Activated CD4-positive, alpha-beta T cell treated with anti-CD3 and anti-CD28 coated beads, Interleukin-2, amount 10 ng/mL, durations not matched to agents 7 days and 5 days (primary cell): Measurements from ENCODE around the gene NUP62. TPM values are rescaled to one million over a fixed set of nuclear protein-coding genes. Genes with fewer than 3 reads are reported as not detected.
"Not testable (repeated sequence)": the region's sequence is repeated elsewhere in the genome, so short reads cannot be mapped to it uniquely, and the experiment has no call there.

Experiments used
- CTCF ChIA-PET: fragments of 350-600 bp; sonication (Branson Sonifier 250); formaldehyde crosslinking; loops from one replicate; lab custom pipeline; 2021; ENCODE audit warnings: antibody characterized with exemption; lab: Charles Lee
- POLR2A ChIA-PET: fragments of 350-600 bp; sonication (Branson Sonifier 250); formaldehyde crosslinking; loops from one replicate; lab custom pipeline; 2021; ENCODE audit warnings: antibody characterized with exemption; lab: Charles Lee
- DNase-seq: peaks from one replicate; pipeline ENCODE4 v3.0.0-alpha.2; 2020
- H3K27ac Mint-ChIP-seq: one replicate; pipeline ENCODE4 v1.8.0; 2021; ENCODE audit warnings: mild to moderate bottlenecking, moderate library complexity, mixed read lengths
- H3K27me3 Mint-ChIP-seq: one replicate; pipeline ENCODE4 v1.8.0; 2021; ENCODE audit warnings: mixed read lengths
- H3K36me3 Mint-ChIP-seq: one replicate; pipeline ENCODE4 v1.8.0; 2021; ENCODE audit warnings: low read depth, mixed read lengths
- H3K4me1 Mint-ChIP-seq: one replicate; pipeline ENCODE4 v1.8.0; 2021; ENCODE audit warnings: mixed read lengths
- H3K4me3 Mint-ChIP-seq: one replicate; pipeline ENCODE4 v1.8.0; 2021; ENCODE audit warnings: mild to moderate bottlenecking, moderate library complexity, mixed read lengths
- H3K9me3 Mint-ChIP-seq: one replicate; pipeline ENCODE4 v1.8.0; 2021; ENCODE audit warnings: mixed read lengths
- total RNA-seq, 2 experiments: library from RNA; stranded (reverse); gene quantifications; one replicate each; pipeline ENCODE4 v1.2.3, GENCODE V29; 2021

The NUP62 gene
- total RNA-seq, 2 experiments from 2014 or later = 111 to 127 TPM

GRCh38 chr19:49958596-49958995 lies 29.3 kb upstream of the NUP62 start:
- H3K36me3 Mint-ChIP-seq, H3K4me3 Mint-ChIP-seq: not testable (repeated sequence)

GRCh38 chr19:49958144-49958543 lies 28.8 kb upstream of the NUP62 start:
- H3K27me3 Mint-ChIP-seq = peaks cover 16% of the 10 kb centered on the region
- H3K36me3 Mint-ChIP-seq, POLR2A ChIA-PET, H3K9me3 Mint-ChIP-seq, H3K27ac Mint-ChIP-seq, DNase-seq, H3K4me1 Mint-ChIP-seq, H3K4me3 Mint-ChIP-seq: not testable (repeated sequence)
- CTCF ChIA-PET = interaction anchor here (1.3 kb wide), 1 partner anchor 15 kb away, joined by 3 read pairs; no protein-coding TSS in a partner anchor

More at GRCh38 chr19:49958596-49958995, 29.3 kb upstream of the NUP62 start:
- CTCF ChIA-PET = interaction anchor here (1.3 kb wide), 1 partner anchor 15 kb away, joined by 3 read pairs; no protein-coding TSS in a partner anchor
- POLR2A ChIA-PET, H3K27ac Mint-ChIP-seq, H3K9me3 Mint-ChIP-seq, H3K4me1 Mint-ChIP-seq, DNase-seq: not testable (repeated sequence)
- H3K27me3 Mint-ChIP-seq = peaks cover 12% of the 10 kb centered on the region

GRCh38 chr19:49957262-49957915 lies 28.1 kb upstream of the NUP62 start:
- POLR2A ChIA-PET = no interaction called here
- CTCF ChIA-PET = interaction anchor here (0.6 to 1.3 kb wide), 3 partner anchors 11 to 48 kb away, joined by 3 to 4 read pairs (median 3); no protein-coding TSS in a partner anchor

GRCh38 chr19:49956115-49956495 lies 26.8 kb upstream of the NUP62 start:
- Mint-ChIP-seq H3K4me3 (no peak overlapping the region), H3K27me3 (peaks cover 20% of the 10 kb centered on the region), H3K27ac (no peak overlapping the region), H3K36me3 (no peaks in the 10 kb centered on the region), H3K4me1 (peaks cover 4% of the 10 kb centered on the region), H3K9me3 (no peaks in the 10 kb centered on the region)
- no peak for DNase-seq
- ChIA-PET POLR2A (no interaction called here), CTCF (no interaction called here)

More at GRCh38 chr19:49957262-49957915, 28.1 kb upstream of the NUP62 start:
- H3K9me3 Mint-ChIP-seq = no peaks in the 10 kb centered on the region
- H3K4me1 Mint-ChIP-seq = peaks cover 4% of the 10 kb centered on the region
- H3K27me3 Mint-ChIP-seq = peaks cover 20% of the 10 kb centered on the region
- no peak overlapping the region for H3K4me3 Mint-ChIP-seq
- H3K36me3 Mint-ChIP-seq = no peaks in the 10 kb centered on the region
- DNase-seq = no peak
- no peak overlapping the region for H3K27ac Mint-ChIP-seq

- POLR2A ChIA-PET = no interaction called here
- no peaks in the 10 kb centered on the region for H3K36me3 Mint-ChIP-seq
These were observed 25.6 kb upstream of the NUP62 start for GRCh38 chr19:49954933-49955332.

GRCh38 chr19:49954092-49954829 lies 25.0 kb upstream of the NUP62 start:
- H3K4me3 Mint-ChIP-seq = no peak overlapping the region
- no peaks in the 10 kb centered on the region for H3K9me3 Mint-ChIP-seq
- peaks cover 4% of the 10 kb centered on the region for H3K4me1 Mint-ChIP-seq
- peaks cover 20% of the 10 kb centered on the region for H3K27me3 Mint-ChIP-seq
- H3K27ac Mint-ChIP-seq = no peak overlapping the region
- ChIA-PET CTCF (interaction anchor here (0.6 to 1.9 kb wide), 5 partner anchors 11 to 35 kb away, joined by 3 to 7 read pairs (median 3); partner anchors contain the start of genes ATF5 and NUP62), POLR2A (no interaction called here)
- no peak for DNase-seq
- H3K36me3 Mint-ChIP-seq = no peaks in the 10 kb centered on the region

More at GRCh38 chr19:49954933-49955332, 25.6 kb upstream of the NUP62 start:
- Mint-ChIP-seq H3K4me3 (no peak overlapping the region), H3K9me3 (no peaks in the 10 kb centered on the region), H3K27me3 (peaks cover 20% of the 10 kb centered on the region), H3K4me1 (peaks cover 4% of the 10 kb centered on the region), H3K27ac (no peak overlapping the region)
- DNase-seq = no peak
- CTCF ChIA-PET = interaction anchor here (1.0 to 1.9 kb wide), 3 partner anchors 12 to 26 kb away, joined by 3 to 7 read pairs (median 3); partner anchors contain the start of genes ATF5 and NUP62

GRCh38 chr19:49953416-49953815 lies 24.1 kb upstream of the NUP62 start:
- no peaks in the 10 kb centered on the region for H3K9me3 Mint-ChIP-seq
- no peak for DNase-seq
- H3K4me1 Mint-ChIP-seq = peaks cover 4% of the 10 kb centered on the region
- peaks cover 20% of the 10 kb centered on the region for H3K27me3 Mint-ChIP-seq
- no peak overlapping the region for H3K4me3 Mint-ChIP-seq
- CTCF ChIA-PET = interaction anchor here (1.5 to 1.9 kb wide), 2 partner anchors 15 to 31 kb away, joined by 4 to 7 read pairs; no protein-coding TSS in a partner anchor
- H3K36me3 Mint-ChIP-seq = no peaks in the 10 kb centered on the region
- no peak overlapping the region for H3K27ac Mint-ChIP-seq
- POLR2A ChIA-PET = no interaction called here

GRCh38 chr19:49952906-49953305 lies 23.6 kb upstream of the NUP62 start:
- Mint-ChIP-seq H3K36me3 (no peaks in the 10 kb centered on the region), H3K4me1 (peaks cover 4% of the 10 kb centered on the region), H3K27me3 (peaks cover 20% of the 10 kb centered on the region), H3K9me3 (no peaks in the 10 kb centered on the region), H3K4me3 (no peak overlapping the region), H3K27ac (no peak overlapping the region)
- POLR2A ChIA-PET = no interaction called here
- no peak for DNase-seq
- CTCF ChIA-PET = interaction anchor here (1.0 to 1.9 kb wide), 2 partner anchors 15 kb away, joined by 3 to 7 read pairs; no protein-coding TSS in a partner anchor

- Mint-ChIP-seq H3K36me3 (no peaks in the 10 kb centered on the region), H3K27ac (no peak overlapping the region), H3K4me3 (no peak overlapping the region), H3K4me1 (peaks cover 4% of the 10 kb centered on the region), H3K9me3 (no peaks in the 10 kb centered on the region), H3K27me3 (peaks cover 20% of the 10 kb centered on the region)
- CTCF ChIA-PET = interaction anchor here (1.0 kb wide), 1 partner anchor 14 kb away, joined by 3 read pairs; no protein-coding TSS in a partner anchor
- POLR2A ChIA-PET = no interaction called here
- DNase-seq = no peak
These were observed 23.2 kb upstream of the NUP62 start for GRCh38 chr19:49952479-49952836.

- peaks cover 20% of the 10 kb centered on the region for H3K27me3 Mint-ChIP-seq
- H3K27ac Mint-ChIP-seq = no peak overlapping the region
- H3K4me3 Mint-ChIP-seq = no peak overlapping the region
- no peaks in the 10 kb centered on the region for H3K36me3 Mint-ChIP-seq
- H3K4me1 Mint-ChIP-seq = peaks cover 4% of the 10 kb centered on the region
- POLR2A ChIA-PET = no interaction called here
- H3K9me3 Mint-ChIP-seq = no peaks in the 10 kb centered on the region
- no peak for DNase-seq
- CTCF ChIA-PET = interaction anchor here (1.0 kb wide), 1 partner anchor 14 kb away, joined by 3 read pairs; no protein-coding TSS in a partner anchor
These were observed 22.6 kb upstream of the NUP62 start for GRCh38 chr19:49951806-49952478.

GRCh38 chr19:49950956-49951526 lies 21.7 kb upstream of the NUP62 start:
- POLR2A ChIA-PET = no interaction called here
- peaks cover 20% of the 10 kb centered on the region for H3K27me3 Mint-ChIP-seq
- CTCF ChIA-PET = no interaction called here
- H3K27ac Mint-ChIP-seq = no peak overlapping the region
- peaks cover 4% of the 10 kb centered on the region for H3K4me1 Mint-ChIP-seq
- no peak for DNase-seq
- H3K9me3 Mint-ChIP-seq = no peaks in the 10 kb centered on the region
- no peak overlapping the region for H3K4me3 Mint-ChIP-seq
- no peaks in the 10 kb centered on the region for H3K36me3 Mint-ChIP-seq

GRCh38 chr19:49950590-49950948 lies 21.3 kb upstream of the NUP62 start:
- POLR2A ChIA-PET = no interaction called here
- Mint-ChIP-seq H3K4me3 (no peak overlapping the region), H3K4me1 (peaks cover 4% of the 10 kb centered on the region), H3K36me3 (no peaks in the 10 kb centered on the region), H3K27me3 (peaks cover 20% of the 10 kb centered on the region), H3K9me3 (no peaks in the 10 kb centered on the region), H3K27ac (no peak overlapping the region)
- CTCF ChIA-PET = interaction anchor here (1.2 kb wide), 1 partner anchor 25 kb away, joined by 3 read pairs; no protein-coding TSS in a partner anchor
- DNase-seq = no peak
